Measurements from ENCODE around the gene CD84. TPM values are rescaled to one million over a fixed set of nuclear protein-coding genes. Genes with fewer than 3 reads are reported as not detected.

Gene CD84
- polyA plus RNA-seq, 3 donors: 14.5 to 33.5 (median 31.8) TPM

DNA sequence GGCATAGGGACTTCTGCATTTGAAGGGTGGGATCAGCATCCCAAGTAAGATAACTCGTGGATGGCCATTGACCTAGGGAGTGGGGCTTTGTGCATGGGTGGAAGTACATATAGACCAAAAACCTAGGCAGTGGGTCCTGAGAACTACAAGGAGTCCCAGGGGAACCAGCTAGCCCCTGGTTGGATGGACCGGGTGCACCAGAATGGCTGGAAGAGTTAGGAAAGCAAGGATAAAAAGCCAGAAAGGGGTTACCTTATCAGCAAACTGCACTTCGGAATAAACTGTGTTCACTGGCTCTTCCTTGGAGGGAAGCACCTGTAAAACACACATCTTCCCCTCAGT lies 29.7 kb downstream of the CD84 start:
- Mint-ChIP-seq H3K36me3 (peaks cover 53 to 62% of the 10 kb centered on the region in 2 donors), H3K4me1 (peaks cover 50% of the 10 kb centered on the region), H3K27me3 (ENCODE audit: low read depth in 3 of 3) (no peaks in the 10 kb centered on the region), H3K4me3 (no peak overlapping the region), H3K27ac (peak overlapping the region in 4 of 7 donors; percentile 46 to 77 (median 56)), H3K9me3 (no peaks in the 10 kb centered on the region)
- H3K9me3 ChIP-seq (replicated peaks in 1 of 2; ENCODE audit: control insufficient read depth in 1 of 2, insufficient read depth in 1 of 2, low read length in 2 of 2): no peaks in the 10 kb centered on the region
- H3K27ac ChIP-seq (ENCODE audit: low read depth in 1 of 2, low read length in 2 of 2): peak overlapping the region in 1 of 2 donors; percentile 83
- no peak overlapping the region for H3K9ac ChIP-seq (ENCODE audit: insufficient read depth, low read length, poor library complexity, severe bottlenecking)
- no peak for TF ChIP-seq CTCF (IDR thresholded peaks at IDR 0.05)
- H3K27me3 ChIP-seq (ENCODE audit: control insufficient read depth in 2 of 2, insufficient read depth in 2 of 2, low read length in 2 of 2): no peaks in the 10 kb centered on the region
- H4K20me1 ChIP-seq (ENCODE audit: insufficient read depth, low read length): no peaks in the 10 kb centered on the region
- WGBS (ENCODE audit: insufficient coverage): 86% methylated on average over 1 of the region's 3 CpGs
- DNase-seq: no peak
- H2AFZ ChIP-seq (ENCODE audit: insufficient read depth, low read depth, low read length, poor library complexity, severe bottlenecking): no peak overlapping the region
- H3K79me2 ChIP-seq (ENCODE audit: insufficient read depth, low read length): peaks cover 16% of the 10 kb centered on the region
- H3K36me3 ChIP-seq (replicated peaks in 1 of 2; ENCODE audit: control insufficient read depth in 1 of 2, insufficient read depth in 2 of 2, low read length in 2 of 2): peaks cover 37 to 46% of the 10 kb centered on the region in 2 donors
- no peak overlapping the region for H3K4me3 ChIP-seq (replicated peaks in 1 of 3; ENCODE audit: low read depth in 2 of 3, low read length in 3 of 3)
- intact Hi-C loops (cut with micrococcal nuclease): loop anchor here in 1 of 2 donors (5.0 kb wide), 1 partner anchor 58 kb away; no protein-coding TSS in a partner anchor
- no peak overlapping the region for H3K4me2 ChIP-seq (replicated peaks; ENCODE audit: extremely low read depth, low read length, poor library complexity, severe bottlenecking)
- H3K4me1 ChIP-seq (ENCODE audit: control insufficient read depth in 1 of 2, insufficient read depth in 2 of 2, low read length in 2 of 2): peaks cover 51 to 52% of the 10 kb centered on the region in 2 donors

DNA sequence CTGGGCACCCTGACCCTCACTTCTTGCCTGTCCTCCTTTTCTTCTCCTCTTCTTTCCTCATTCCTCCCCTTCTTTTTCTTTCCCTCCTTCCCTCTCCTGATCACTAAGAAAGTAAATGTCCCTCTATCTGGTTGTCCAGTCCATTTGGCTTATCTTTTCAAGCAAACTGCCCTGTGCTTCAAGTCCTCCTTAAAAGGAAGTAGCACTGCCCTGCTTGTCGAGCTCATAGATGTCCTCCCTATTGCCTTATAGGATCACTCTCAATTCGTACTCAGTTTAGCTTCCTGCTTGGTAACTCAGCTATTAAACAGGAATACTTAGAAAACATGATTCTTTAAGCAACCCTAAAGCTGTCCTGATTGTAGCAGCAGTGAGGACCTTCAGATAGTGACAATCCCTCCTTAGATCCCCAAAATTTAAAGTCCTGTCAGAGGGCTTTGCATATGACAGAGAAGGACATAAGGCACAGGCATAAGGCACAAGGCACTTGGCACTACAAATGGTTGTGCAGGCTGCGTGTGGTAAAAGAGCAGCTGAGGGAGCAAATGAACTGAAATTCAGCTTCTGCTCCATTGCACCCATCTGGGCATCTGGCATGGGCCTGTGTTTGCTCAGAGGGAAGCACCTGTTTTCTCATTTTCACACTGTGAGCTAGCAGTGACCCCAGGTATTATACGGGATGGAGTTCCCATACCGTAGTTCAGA lies 30.2 kb downstream of the CD84 start:
- peaks cover 37 to 46% of the 10 kb centered on the region in 2 donors for H3K36me3 ChIP-seq (replicated peaks in 1 of 2; ENCODE audit: control insufficient read depth in 1 of 2, insufficient read depth in 2 of 2, low read length in 2 of 2)
- Mint-ChIP-seq H3K4me3 (no peak overlapping the region), H3K9me3 (no peaks in the 10 kb centered on the region), H3K4me1 (peaks cover 55% of the 10 kb centered on the region), H3K27me3 (ENCODE audit: low read depth in 3 of 3) (no peaks in the 10 kb centered on the region), H3K36me3 (peaks cover 53 to 62% of the 10 kb centered on the region in 2 donors), H3K27ac (peak overlapping the region; percentile 62 to 92 (median 80))
- no peaks in the 10 kb centered on the region for H3K9me3 ChIP-seq (replicated peaks in 1 of 2; ENCODE audit: control insufficient read depth in 1 of 2, insufficient read depth in 1 of 2, low read length in 2 of 2)
- TF ChIP-seq CTCF (IDR thresholded peaks at IDR 0.05): no peak
- no peak overlapping the region for H2AFZ ChIP-seq (ENCODE audit: insufficient read depth, low read depth, low read length, poor library complexity, severe bottlenecking)
- peaks cover 51 to 53% of the 10 kb centered on the region in 2 donors for H3K4me1 ChIP-seq (ENCODE audit: control insufficient read depth in 1 of 2, insufficient read depth in 2 of 2, low read length in 2 of 2)
- no peak overlapping the region for H3K9ac ChIP-seq (ENCODE audit: insufficient read depth, low read length, poor library complexity, severe bottlenecking)
- H3K4me3 ChIP-seq (replicated peaks in 1 of 3; ENCODE audit: low read depth in 2 of 3, low read length in 3 of 3): no peak overlapping the region
- intact Hi-C loops (cut with micrococcal nuclease): loop anchor here in 1 of 2 donors (5.0 kb wide), 1 partner anchor 58 kb away; no protein-coding TSS in a partner anchor
- H4K20me1 ChIP-seq (ENCODE audit: insufficient read depth, low read length): no peaks in the 10 kb centered on the region
- H3K27me3 ChIP-seq (ENCODE audit: control insufficient read depth in 2 of 2, insufficient read depth in 2 of 2, low read length in 2 of 2): no peaks in the 10 kb centered on the region
- WGBS (ENCODE audit: insufficient coverage): 60% methylated on average over 5 of the region's 5 CpGs
- DNase-seq: peak in 1 of 3 donors; percentile 17
- H3K4me2 ChIP-seq (replicated peaks; ENCODE audit: extremely low read depth, low read length, poor library complexity, severe bottlenecking): no peak overlapping the region
- peaks cover 15% of the 10 kb centered on the region for H3K79me2 ChIP-seq (ENCODE audit: insufficient read depth, low read length)
- H3K27ac ChIP-seq (ENCODE audit: low read depth in 1 of 2, low read length in 2 of 2): peak overlapping the region in 1 of 2 donors; percentile 83

All from CD14-positive monocyte (primary cell).